Measurements from ENCODE around the gene RNF123.
"Not testable (repeated sequence)": the region's sequence is repeated elsewhere in the genome, so short reads cannot be mapped to it uniquely, and the experiment has no call there.

The RNF123 gene

DNA sequence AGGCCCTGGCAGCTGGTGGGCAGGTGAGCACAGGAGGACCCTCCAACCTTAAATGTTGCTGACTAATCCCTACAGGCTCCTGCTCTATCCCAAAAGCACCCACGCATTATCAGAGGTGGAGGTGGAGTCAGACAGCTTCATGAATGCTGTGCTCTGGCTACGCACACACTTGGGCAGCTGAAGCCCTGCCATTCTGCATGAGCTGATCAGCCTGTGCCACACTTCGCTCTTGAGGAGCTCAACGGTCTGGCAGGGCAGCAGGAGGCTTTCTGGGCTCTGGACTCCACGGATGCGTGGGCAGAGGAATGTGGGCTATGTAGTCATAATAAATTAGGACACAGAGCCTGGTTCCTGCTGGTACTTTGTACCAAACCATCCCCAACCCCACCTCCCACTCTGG, 6.2 kb upstream of the RNF123 start:
- DNase-seq: no peak

DNA sequence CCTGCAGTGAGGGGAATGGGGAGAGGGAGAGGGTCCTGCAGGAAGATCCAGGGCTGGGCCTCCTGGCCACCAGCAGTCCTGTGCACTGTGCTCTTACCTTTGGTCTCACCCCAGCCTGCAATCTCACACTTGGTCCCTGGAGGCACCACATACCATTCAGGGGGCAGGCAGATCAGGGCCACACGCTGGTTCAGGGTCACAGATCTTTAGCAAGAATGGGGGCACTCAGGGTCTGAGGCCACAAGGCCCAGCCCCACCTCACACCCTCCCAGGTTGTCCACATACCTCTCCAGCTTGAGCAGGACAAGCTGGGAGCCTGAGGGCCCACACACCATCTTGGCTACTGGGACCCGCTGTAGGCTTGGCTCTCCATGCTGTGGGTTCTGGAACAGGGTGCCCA, 4.9 kb upstream of the RNF123 start:
- DNase-seq: not testable (repeated sequence)

DNA sequence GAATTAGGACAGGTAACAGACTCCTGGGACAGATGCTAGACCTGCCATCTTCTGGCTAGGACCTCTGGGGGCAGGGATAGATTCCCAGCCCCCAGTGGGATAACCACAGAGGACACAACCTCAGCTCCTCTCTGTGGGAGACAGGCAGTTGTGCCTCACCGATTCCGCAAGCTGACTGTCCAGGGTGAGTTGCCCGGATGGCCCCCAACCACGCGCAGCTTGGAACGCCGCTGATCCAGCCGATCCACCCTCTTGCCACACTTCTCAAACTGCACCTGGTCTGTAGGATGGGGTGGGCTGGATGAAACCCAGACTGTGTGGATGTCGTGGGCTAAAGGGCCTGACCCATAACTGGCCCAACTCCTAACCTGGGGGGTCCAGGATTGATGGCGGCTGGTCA, 4.3 kb upstream of the RNF123 start:
- not testable (repeated sequence) for DNase-seq

DNA sequence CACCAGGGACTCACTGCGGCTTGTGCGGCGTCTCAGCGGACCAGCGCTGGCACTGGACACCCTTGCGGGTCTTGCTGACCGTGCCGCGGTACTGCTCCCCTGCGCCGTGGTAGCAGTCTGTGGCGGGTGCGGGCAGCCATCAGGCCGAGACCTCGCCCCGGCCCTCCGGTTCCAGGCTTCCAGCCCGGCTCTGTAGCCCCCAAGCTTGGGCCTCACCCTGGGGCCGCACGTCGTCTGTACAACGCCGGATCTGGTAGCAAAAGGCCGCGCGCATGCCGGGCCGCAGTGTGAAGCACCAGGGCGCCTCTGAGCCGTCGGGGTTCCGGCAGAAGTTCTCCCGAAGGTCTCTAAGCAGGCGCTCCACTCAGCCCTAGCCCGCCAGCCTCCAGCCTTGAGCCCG, 3.5 kb upstream of the RNF123 start:
- not testable (repeated sequence) for DNase-seq

DNA sequence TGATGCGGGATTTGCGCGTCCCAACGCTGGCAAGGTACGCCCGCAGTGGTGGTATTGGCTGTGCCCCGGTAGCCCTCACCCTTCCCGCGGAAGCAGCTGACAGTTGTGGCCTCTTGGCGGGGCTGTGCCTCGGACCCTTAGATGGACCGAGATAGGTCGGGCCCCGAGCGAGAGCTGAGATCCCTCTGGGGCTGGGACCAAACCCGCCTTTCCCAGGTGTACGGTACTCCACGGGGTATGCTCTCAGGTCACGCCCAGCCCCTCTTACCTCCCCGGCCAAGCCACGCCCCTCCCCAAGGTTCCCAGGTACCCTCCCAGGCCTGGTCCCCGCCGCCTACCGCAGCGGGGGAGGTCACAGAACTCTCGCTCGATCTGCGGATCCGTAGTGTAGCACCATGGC, 3.0 kb upstream of the RNF123 start:
- DNase-seq: peak; percentile 90

DNA sequence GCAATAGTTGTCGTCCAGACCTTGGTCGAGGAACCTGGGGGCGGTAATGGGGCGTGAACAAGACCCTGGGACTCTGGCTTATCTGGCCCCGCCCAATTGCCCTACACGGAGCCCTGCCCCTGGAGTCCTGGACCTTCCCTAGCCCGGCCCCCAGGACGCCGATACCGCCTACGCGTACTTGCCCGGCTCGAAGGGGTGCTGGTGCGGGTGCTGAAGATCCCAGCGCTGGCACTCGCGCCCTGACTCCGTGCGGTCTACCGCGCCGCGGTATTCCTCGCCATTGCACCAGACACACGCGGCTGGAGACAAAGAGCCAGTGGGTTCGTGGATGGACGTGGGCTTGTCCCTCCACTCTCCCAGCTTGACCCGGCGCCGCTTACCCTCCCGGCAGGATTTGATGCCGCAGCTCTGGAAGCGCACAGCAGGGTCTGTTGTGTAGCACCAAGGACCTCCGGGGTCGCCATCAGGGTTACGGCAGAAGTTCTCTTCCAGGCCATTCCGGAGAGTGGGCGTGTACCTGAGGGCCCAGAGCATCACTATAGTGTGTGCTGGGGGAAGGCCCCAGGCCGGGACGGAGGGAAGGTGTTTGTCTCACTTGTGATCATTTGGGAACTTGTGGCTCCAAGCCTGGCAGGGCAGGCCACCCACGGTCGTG, 2.5 kb upstream of the RNF123 start:
- DNase-seq: peak; percentile 96

DNA sequence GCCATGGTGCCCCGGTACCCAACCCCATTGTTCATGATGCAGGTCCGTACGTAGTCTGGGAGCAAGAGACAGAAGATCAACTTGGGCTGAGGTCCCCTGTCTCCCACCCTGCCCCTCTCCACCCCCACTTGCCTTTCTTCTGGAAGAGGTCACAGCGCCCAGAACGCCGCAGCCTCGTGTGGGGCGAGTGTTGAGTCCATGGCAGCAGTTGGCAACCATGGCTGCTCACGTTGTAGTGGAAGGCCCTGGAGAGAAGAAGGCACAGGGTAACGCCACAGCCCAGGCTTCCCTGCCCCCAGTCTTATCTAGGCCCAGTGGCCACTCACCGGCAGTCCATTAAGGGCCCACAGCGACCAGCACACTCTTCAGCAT, 1.9 kb upstream of the RNF123 start:
- DNase-seq: not testable (repeated sequence)

DNA sequence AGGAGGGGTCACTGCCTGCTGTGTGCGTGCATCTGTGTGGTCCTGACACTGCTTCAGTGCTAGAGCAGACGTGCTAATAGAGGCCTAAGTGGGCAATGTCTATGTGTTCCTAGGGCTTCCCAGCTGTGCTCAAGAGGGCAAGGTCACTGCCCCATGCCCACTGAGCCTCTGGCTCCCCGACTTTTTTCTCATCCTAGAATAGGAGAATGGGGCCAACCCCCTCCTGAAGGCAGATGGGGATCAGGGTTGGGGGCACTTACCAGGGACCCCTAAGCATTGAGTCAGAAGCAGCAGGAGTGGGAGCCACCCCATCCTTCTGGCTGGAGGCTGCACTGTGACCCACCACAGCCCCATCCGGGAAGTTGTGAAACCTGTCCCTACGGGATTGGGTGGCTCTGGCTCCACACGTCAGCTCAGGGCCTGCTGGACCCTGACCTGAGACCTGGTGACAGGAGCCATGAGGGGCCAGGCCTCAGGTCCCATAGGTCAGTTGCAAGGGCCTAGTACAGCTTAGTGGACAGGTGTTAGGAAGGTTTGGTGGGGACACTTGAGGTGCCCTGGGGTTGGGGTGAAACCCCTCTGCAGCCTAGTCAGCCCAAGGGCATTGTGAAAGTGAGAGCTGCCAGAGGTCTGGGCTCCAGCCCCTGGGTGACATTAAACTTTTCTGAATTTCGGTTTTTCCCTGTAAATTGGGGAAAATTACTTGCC, 865 bp upstream of the RNF123 start:
- DNase-seq: not testable (repeated sequence)

DNA sequence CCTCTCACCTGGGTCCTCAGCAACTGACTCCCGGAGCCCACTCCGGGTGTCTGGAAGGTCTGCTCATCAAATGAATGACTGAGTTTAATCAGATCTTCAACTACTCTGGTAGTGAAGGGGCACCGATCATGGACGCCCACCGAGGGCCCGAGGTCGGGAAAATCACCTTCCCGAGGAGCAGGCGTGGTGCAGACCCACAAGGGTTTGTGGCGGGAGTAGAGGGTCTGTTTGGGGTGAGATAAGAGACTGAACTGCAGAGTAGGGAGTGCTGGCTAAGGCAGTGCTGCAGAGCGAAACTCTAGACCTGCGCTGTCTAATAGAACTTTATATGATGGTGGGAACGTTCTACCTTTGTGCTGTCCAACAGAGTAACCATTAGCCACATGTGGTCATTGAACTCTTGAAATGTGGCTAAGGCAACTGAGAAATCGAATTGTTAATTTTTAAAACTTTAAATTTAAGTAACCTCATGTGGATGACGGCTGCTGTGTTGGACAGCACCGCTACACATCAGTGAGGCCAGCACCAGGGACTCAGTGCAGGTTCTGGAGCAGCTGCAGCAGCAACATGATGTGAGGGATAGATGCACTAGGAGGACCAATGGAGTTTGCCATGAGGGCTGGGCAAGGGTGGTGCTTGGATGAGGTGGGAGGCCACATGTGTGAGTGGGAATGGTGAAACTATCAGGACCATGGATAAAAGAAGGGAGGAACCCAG, 709 bp downstream of the RNF123 start:
- not testable (repeated sequence) for DNase-seq

DNA sequence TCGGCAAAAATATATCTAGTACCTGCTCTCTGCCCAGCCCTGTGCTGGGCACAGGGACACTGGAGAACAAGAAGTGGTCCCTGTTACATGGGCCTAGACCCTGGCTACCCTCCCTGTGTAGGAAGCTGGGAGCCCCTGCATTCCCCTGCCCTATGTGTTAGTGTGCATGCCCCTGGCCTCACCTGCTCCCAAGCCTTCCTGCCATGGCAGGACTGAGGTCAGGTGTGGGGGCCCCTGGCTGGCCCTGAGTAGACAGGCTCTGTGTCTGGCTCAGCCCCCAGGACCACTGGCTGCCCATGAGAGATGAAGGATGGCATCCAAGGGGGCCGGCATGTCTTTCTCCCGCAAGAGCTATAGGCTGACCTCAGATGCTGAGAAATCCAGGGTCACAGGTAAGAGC, 1.5 kb downstream of the RNF123 start:
- not testable (repeated sequence) for DNase-seq

DNA sequence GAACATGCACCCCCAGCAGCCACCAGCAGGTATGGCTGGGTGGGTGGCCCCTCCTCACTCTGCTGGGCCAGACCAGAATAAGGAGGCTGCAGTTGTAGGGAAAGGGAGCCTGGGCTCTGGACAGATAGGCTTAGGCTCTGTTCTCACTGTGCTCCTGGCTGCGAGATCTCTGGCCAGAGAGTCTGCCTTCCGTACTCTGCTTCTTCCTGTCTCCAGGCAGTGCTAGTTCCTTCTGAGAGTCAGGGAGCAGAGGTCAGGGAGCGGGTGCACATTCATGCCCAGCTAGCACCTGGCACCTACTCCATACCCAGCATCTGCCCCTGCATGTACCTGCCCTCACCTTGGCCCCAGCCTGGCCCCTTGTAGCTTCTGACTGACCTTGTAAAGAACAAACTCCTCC, 2.1 kb downstream of the RNF123 start:
- DNase-seq: not testable (repeated sequence)

DNA sequence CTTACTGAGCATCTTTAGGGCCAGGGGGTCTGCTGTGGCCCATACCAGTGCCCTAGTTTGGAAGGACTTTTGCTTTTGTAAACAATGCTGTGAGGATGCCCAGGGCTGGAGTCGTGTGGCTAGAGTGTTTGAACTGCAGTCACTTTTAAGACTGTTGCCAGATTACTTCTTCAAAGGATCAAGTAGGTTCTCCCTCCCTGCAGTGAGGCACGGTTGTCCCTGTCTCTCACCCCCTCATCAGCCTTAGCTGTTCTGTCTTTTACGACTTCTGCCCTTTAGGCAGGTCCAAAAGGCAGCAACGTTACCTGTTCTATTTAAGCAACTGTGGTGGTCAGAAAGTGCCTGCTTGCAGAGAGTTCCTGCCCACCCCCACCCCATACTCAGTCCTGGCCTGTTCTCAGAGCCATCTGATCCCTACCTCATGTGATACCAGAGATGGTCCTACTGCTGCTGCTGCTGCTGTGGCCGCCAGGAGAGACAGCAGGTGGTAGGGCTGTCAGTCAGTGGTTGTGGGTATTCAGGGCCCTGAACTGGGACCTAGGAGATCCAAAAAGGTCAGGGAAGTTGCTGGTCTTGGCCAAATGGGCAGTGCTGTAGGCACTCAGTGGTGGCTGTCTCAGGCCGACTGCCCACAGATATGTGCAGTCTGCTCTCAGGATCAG, 5.2 kb downstream of the RNF123 start:
- DNase-seq: not testable (repeated sequence)

DNA sequence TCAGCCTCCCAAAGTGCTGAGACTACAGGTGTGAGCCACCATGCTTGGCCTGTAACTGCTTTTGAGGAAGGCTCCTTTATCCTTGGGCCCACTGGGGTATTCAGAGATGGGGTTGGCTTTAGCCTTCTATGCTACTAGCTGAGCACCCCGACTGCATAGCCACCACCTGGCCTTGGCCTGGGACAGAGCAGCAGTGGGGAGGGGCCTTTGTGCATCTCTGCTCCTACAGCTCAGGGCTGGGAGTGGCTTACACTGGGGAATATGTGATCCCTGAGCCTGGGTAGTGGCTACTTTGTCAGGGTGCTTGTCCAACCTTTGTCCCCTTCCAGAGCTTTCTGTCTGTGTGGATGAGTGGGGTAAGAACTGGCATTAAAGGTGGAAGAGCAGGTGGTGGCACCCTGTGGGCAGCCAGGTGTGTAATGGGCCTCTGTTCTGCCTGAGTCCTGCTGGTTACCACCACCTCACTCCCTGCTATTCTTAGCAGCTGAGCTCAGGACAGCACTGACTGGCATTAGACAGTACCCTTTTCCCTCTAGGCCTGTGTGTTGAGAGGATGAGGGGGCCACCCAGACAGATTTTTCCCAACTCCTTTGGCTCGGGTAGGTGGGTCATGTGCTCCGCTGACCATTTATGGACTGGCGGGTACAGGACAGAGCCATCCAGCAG, 6.1 kb downstream of the RNF123 start:
- DNase-seq: not testable (repeated sequence)

DNA sequence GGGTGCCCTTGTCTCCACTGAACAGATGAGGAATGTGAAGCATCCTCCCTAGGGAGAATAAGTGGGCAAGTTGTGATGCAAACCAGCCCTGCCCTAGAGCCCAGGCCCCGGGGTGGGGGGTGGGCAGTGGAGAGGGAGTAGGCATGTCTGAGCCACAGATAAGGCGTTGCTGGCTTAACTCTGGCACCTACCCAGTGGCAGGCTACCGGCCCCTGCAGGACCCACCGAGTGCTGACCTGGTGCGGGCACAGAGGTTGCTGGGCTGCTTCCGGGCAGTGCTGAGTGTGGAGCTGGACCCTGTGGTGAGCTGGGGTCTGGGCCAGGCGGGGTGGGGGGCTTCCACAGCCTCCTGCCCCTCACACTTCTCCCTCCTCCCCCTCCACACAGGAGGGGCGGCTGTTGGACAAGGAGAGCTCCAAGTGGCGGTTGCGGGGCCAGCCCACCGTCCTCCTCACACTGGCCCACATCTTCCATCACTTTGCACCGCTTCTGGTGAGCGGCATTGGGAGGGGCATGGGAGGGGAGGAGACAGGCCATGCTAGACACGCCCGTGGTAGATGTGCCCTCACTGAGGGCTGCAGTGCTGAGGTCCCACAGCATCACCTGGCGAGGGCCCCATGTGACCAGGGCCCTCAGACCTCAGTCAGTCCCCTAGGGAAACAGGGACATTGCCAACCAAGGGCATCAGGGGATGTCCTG, 10.1 kb downstream of the RNF123 start:
- no peak for DNase-seq

DNA sequence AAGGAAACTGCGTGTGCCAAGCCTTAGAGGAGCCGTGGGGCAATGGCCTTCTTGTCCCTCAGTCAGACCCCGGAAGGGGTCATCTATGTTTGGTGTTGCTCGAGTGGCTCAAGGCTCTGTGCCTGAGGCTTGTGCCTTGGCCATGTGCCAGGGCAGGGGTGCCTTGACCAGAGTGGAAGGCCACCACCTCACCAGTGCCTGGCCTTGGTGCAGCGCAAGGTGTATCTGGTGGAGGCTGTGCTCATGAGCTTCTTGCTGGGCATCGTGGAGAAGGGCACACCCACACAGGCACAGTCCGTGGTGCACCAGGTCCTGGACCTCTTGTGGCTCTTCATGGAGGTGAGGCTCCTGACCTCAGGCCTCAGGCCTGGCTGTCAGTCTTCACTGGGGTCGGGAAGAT, 10.7 kb downstream of the RNF123 start:
- DNase-seq: no peak

DNA sequence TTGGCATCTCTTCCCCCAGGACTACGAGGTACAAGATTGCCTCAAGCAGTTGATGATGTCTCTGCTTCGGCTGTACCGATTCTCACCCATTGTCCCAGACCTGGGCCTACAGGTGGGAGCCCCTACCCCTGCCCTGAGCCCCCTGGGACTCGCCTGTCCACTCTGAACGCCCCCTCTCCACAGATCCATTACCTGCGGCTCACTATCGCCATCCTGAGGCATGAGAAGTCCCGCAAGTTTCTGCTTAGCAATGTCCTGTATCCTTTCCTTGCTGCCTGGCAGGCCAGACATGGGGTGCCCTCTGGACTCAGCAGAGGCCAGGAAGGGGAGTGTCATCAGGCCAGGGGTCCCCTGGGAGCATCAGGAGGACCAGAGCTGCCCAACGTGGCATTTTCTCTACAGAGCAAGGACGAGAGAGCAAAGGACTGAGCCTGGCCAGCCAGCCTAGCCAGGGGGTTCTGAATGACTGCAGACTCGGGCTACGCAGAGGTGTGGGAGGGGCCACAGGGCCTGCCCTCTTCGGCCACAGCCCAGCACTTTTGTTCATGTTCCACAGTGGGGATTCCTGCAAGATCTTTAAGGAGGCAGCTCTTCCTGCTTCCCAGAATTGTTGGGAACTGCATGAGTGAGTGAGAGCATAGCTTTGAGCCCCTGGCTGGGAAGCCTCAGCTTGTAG, 11.2 kb downstream of the RNF123 start:
- DNase-seq: no peak

DNA sequence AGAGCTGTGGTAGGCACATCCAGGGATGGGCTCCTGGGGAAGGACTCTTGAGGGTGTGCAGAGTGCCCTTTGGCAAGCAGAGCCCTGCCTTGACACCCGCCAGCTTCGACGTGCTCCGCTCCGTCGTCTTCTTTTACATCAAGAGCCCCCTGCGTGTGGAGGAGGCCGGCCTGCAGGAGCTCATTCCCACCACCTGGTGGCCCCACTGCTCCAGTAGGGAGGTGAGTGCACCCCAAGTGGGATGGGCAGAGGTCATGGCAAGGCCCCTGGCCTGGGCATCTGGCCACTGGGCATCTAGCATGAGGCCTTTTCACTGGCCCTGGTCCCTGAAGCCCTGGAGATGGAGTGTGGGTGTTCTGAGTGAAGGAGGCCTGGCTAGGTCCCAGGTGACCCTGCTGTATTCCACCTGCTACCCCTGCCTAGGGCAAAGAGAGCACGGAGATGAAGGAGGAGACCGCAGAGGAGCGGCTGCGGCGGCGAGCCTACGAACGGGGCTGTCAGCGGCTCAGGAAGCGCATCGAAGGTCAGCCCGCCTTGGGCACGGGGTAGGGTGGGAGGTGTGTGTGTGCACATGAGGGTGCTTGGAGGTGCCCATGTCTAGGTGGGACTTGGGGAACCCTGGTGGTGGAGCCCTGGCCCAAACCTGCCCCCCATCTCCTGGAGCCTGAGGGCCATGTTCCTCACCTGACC, 12.2 kb downstream of the RNF123 start:
- DNase-seq: peak; percentile 73

DNA sequence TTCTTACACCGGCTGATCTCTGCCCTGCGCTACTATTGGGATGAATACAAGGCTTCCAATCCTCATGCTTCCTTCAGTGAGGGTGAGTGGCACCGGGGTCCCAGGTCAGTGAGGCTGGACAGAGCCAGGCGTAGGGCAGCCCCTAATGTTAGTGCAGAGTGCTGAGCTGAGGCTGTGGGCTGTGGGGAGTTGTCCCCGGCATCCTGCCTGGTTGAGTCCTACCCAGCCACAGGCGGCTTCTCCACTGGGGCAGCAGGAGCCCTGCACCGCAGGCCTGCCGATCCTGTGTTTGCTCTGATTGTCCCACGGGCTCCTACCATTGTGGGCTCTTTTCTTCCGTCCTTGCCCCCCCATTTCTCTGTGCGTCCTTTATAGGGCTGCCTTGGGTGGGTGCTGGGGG, 13.3 kb downstream of the RNF123 start:
- DNase-seq: no peak

DNA sequence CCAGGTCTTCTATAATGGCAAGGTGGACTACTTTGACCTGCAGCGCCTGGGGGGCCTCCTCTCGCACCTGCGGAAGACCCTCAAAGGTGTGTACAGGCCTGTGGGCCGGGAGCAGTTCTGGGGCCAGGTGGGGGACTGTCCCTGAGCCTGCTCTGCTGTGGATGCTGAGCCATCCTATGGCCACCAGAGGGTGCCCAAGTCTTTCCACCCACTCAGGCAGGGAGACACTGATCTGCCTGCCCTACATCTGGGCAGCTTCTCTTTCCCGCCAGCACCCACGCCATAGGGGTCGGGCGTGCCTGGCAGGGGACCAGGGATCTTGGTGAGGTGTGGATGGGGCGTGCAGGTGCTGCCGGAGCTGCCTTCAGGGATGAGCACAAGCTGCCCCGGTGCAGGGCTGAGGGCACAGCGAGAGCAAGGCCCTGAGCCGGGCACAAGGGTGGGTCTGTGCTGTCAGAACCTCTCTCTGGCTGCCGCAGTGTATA, 14.1 kb downstream of the RNF123 start:
- DNase-seq: peak; percentile 86

DNA sequence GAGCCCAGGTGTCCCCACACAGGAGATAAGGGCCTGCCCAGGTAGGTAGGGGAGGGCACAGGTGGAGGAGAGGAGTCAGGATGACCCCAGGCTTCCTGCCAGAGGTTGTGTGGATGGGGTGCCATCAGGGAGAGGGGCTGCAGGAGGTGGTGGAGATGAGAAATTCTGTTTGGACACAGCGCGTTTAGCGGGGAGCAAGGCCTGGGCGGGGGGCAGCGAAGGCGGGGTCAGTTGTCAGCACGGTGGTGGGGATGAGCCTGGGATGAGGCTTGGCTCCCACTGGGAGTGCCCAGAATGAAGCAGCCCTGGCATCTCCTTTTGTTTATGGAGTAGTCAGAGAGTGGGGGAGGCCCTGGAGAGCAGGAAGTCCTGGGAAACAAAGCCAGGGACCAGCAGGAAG, 14.6 kb downstream of the RNF123 start:
- DNase-seq: no peak

DNA sequence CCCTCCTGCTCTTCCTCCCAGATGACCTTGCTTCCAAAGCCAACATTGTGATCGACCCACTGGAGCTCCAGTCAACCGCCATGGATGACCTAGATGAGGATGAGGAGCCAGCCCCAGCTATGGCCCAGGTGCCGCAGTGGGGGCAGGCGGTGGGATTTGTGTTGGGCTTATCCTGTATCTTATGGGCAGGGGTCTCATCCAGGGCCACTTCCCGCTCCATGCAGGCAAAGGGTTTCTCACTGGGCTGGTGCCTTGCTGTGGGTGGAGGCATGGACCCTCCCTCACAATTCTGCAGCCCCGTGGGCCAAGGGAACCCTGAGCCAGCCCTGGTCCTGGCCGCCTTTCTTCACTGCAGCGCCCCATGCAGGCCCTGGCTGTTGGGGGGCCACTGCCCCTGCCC, 15.3 kb downstream of the RNF123 start:
- DNase-seq: no peak

Data from islet precursor cell (in vitro differentiated cells).